Osteoblast (primary cell): ENCODE measurements around the gene TRAK1. TPM values are rescaled to one million over a fixed set of nuclear protein-coding genes. Genes with fewer than 3 reads are reported as not detected.

Experiments used
- DNase-seq: peaks from one replicate; pipeline ENCODE4 v3.0.0; 2011; ENCODE audit warnings: low spot score, mixed read lengths; ENCODE audit not compliant: insufficient read length; ENCODE audit errors: missing footprints
- H2AFZ ChIP-seq: 2 replicates; pipeline ENCODE4 v1.6.0; 2011; ENCODE audit warnings: mild to moderate bottlenecking, low read length
- H3K27ac ChIP-seq: 2 replicates; pipeline ENCODE4 v1.5.1; 2011; ENCODE audit warnings: mild to moderate bottlenecking, low read depth, low read length, moderate library complexity
- H3K27me3 ChIP-seq: 2 replicates; pipeline ENCODE4 v1.6.0; 2012; ENCODE audit warnings: mild to moderate bottlenecking, control low read depth, inconsistent platforms, low read length, moderate library complexity; ENCODE audit not compliant: insufficient read depth
- H3K36me3 ChIP-seq: 2 replicates; pipeline ENCODE4 v1.5.1; 2011; ENCODE audit warnings: mild to moderate bottlenecking, low read length, control low read depth, moderate library complexity; ENCODE audit not compliant: insufficient read depth
- H3K4me1 ChIP-seq: 2 replicates; pipeline ENCODE4 v1.5.1; 2011; ENCODE audit warnings: mild to moderate bottlenecking, low read length, control low read depth, moderate library complexity; ENCODE audit not compliant: insufficient read depth
- H3K4me2 ChIP-seq: 2 replicates; pipeline ENCODE4 v1.6.0; 2011; ENCODE audit warnings: mild to moderate bottlenecking, low read length; ENCODE audit not compliant: insufficient read depth
- H3K4me3 ChIP-seq: fragments of 200-600 bp; sonication (generic); 3 replicates; pipeline ENCODE4 v1.5.1; 2012; ENCODE audit warnings: mild to moderate bottlenecking, low read length, inconsistent platforms; ENCODE audit not compliant: insufficient read depth
- H3K79me2 ChIP-seq: 2 replicates; pipeline ENCODE4 v1.6.0; 2012; ENCODE audit warnings: mild to moderate bottlenecking, low read length, control low read depth, inconsistent platforms; ENCODE audit not compliant: insufficient read depth
- H3K9me3 ChIP-seq: 2 replicates; pipeline ENCODE4 v1.5.1; 2011; ENCODE audit warnings: low read depth, low read length, control low read depth
- H4K20me1 ChIP-seq: 2 replicates; pipeline ENCODE4 v1.6.0; 2012; ENCODE audit warnings: mild to moderate bottlenecking, low read length, control low read depth; ENCODE audit not compliant: insufficient read depth
- total RNA-seq: library from RNA; depleted of rRNA; stranded (reverse); fragments of >200 nt; gene quantifications from 2 replicates; pipeline ENCODE4 v1.2.3, GENCODE V29; 2012
- TF ChIP-seq, protein P1 (sequence below): IDR thresholded peaks from 2 replicates; pipeline ENCODE4 v1.5.1; 2011; ENCODE audit warnings: mild to moderate bottlenecking, low read depth, low read length, moderate library complexity; ENCODE audit errors: extremely low read depth

TRAK1 gene
- total RNA-seq, 1 donor, result 60.4 TPM

DNA sequence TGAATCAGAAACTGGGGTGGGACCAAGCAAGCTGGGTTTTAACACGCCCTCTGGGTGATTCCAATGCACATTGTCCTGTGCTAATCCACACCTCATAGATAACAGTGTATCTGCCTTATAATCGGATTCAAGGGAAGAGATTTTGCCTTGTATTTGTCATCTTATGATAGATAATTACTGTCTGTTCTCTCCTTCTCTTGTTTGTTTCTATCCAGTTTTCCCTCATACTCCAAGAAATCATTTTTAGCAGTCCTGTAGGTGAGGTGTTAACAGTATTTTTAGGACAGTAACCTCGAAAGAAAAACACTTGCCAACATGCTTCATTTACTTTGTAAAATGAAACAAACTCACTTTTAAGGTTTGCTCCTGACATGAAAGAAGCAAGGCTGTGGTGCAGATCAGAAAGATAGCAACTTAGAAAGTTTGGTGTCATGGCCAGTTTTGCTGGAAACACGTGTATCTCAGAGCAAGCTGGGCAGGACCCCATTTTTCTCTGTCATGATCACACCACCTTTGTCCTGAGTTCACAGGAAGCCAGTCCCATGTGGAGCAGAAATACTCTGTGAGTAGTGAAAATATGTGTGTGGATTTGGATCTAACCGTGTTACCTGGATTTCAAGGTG lies 72.6 kb downstream of the TRAK1 start:
- no peak overlapping the region for H2AFZ ChIP-seq
- DNase-seq, result no peak
- H3K27me3 ChIP-seq, result no peaks in the 10 kb centered on the region
- H3K27ac ChIP-seq, result no peak overlapping the region
- no peaks in the 10 kb centered on the region for H3K36me3 ChIP-seq
- no peaks in the 10 kb centered on the region for H3K9me3 ChIP-seq
- H3K79me2 ChIP-seq, result peaks cover 66% of the 10 kb centered on the region
- peaks cover 23% of the 10 kb centered on the region for H3K4me1 ChIP-seq
- H3K4me3 ChIP-seq, result no peak overlapping the region
- no peak overlapping the region for H3K4me2 ChIP-seq
- TF ChIP-seq, protein P1, sequence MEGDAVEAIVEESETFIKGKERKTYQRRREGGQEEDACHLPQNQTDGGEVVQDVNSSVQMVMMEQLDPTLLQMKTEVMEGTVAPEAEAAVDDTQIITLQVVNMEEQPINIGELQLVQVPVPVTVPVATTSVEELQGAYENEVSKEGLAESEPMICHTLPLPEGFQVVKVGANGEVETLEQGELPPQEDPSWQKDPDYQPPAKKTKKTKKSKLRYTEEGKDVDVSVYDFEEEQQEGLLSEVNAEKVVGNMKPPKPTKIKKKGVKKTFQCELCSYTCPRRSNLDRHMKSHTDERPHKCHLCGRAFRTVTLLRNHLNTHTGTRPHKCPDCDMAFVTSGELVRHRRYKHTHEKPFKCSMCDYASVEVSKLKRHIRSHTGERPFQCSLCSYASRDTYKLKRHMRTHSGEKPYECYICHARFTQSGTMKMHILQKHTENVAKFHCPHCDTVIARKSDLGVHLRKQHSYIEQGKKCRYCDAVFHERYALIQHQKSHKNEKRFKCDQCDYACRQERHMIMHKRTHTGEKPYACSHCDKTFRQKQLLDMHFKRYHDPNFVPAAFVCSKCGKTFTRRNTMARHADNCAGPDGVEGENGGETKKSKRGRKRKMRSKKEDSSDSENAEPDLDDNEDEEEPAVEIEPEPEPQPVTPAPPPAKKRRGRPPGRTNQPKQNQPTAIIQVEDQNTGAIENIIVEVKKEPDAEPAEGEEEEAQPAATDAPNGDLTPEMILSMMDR, result no peak
- H4K20me1 ChIP-seq, result peaks cover 49% of the 10 kb centered on the region

DNA sequence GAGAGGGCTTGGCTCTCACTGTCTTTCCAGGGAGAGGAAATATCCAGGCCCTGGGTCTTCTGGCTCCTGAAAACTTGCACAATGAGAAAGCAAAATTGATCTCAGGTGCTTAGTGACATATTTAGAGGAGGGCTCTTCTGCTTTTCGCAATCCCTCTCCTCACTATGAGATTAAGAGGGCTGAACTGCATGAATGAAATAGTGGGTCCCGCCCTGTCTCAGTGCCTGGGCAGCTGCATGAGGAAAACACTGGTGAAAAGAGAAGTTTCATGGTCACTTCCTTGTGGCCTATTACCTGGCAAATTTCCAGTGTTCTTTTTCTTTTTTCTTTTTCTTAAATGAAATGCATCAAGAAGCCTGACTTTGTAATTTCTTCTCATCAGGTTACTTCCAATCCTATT lies 73.5 kb downstream of the TRAK1 start:
- Histone ChIP-seq H3K9me3 (no peaks in the 10 kb centered on the region), H3K36me3 (no peaks in the 10 kb centered on the region), H3K4me2 (no peak overlapping the region), H3K4me3 (no peak overlapping the region), H3K27me3 (no peaks in the 10 kb centered on the region), H4K20me1 (peaks cover 53% of the 10 kb centered on the region), H3K79me2 (peaks cover 61% of the 10 kb centered on the region), H3K4me1 (peaks cover 19% of the 10 kb centered on the region), H2AFZ (no peak overlapping the region), H3K27ac (no peak overlapping the region)
- TF ChIP-seq, protein P1, result no peak
- no peak for DNase-seq

DNA sequence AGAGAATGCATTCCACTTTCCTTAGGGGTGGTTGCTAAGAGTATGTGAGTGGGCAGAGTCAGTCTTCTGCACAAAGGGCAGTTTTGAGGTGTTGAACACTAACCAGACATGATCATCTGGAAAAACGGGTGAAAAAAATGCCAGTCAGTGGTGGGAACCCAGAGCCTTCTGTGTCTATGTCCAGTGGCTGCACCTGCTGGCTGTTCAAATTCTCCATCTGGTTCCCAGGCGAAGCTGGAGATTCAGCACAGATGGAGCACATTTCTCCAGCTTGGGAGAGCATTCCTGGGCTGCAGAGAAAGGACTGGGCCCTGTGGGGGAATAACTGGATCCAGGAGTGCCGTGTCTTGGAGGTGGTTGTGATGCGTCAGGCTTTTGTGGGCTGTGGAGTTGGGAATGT lies 74.1 kb downstream of the TRAK1 start:
- Histone ChIP-seq H4K20me1 (peaks cover 55% of the 10 kb centered on the region), H3K4me1 (peaks cover 14% of the 10 kb centered on the region), H2AFZ (no peak overlapping the region), H3K36me3 (no peaks in the 10 kb centered on the region), H3K27ac (no peak overlapping the region), H3K9me3 (no peaks in the 10 kb centered on the region), H3K27me3 (no peaks in the 10 kb centered on the region), H3K4me3 (no peak overlapping the region), H3K4me2 (no peak overlapping the region), H3K79me2 (peaks cover 59% of the 10 kb centered on the region)
- no peak for DNase-seq
- TF ChIP-seq, protein P1, result no peak

DNA sequence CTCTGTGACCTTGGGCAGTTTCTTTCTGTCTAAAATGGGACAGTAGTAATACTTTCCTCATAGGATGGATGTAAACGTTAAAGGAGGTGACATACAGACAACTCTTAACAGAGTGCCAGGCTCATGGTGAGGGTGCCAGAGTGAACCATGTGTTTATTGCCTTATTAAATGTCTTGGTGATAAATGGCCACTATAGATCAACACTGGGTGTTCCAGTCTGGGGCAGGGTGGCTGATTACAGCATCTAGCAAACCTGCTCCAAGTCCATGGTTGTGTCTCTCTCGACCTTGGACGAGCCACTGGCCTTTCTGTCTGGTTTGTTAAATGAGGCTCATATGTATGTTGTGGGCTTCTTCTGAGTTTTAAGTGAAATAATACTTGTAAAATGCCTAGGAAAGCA lies 75.1 kb downstream of the TRAK1 start:
- H2AFZ ChIP-seq, result no peak overlapping the region
- no peaks in the 10 kb centered on the region for H3K27me3 ChIP-seq
- H3K4me1 ChIP-seq, result peaks cover 4% of the 10 kb centered on the region
- H4K20me1 ChIP-seq, result peaks cover 48% of the 10 kb centered on the region
- TF ChIP-seq, protein P1, result no peak
- no peaks in the 10 kb centered on the region for H3K36me3 ChIP-seq
- H3K79me2 ChIP-seq, result peaks cover 60% of the 10 kb centered on the region
- no peak overlapping the region for H3K4me2 ChIP-seq
- DNase-seq, result no peak
- H3K9me3 ChIP-seq, result no peaks in the 10 kb centered on the region
- no peak overlapping the region for H3K4me3 ChIP-seq
- no peak overlapping the region for H3K27ac ChIP-seq
